Thoracic aorta (tissue), 2 donors: ENCODE measurements around the gene MAP3K9. TPM values are rescaled to one million over a fixed set of nuclear protein-coding genes. Genes with fewer than 3 reads are reported as not detected.

Experiments
- ATAC-seq: fragments of 150-250 bp; one replicate; pipeline ENCODE4 v1.8.0; 2017; ENCODE audit warnings: low read depth; ENCODE audit not compliant: insufficient number of reproducible peaks, low FRiP score
- DNase-seq: peaks from one replicate; pipeline ENCODE4 v3.0.0-alpha.2; 2020; ENCODE audit warnings: low spot score
- H3K27ac ChIP-seq, 2 donors: fragments of 200-600 bp; sonication (generic); 1 replicate in 1 of 2; 2 replicates in 1 of 2; pipeline ENCODE4 v1.5.1; 2016; ENCODE audit warnings: mild to moderate bottlenecking in 2 of 2, moderate library complexity in 2 of 2
- H3K27me3 ChIP-seq: fragments of 200-600 bp; sonication (generic); replicated peaks from 2 replicates; pipeline ENCODE4 v1.6.0; 2016; ENCODE audit warnings: mild to moderate bottlenecking; ENCODE audit not compliant: insufficient read depth
- H3K36me3 ChIP-seq: fragments of 200-600 bp; sonication (generic); one replicate; pipeline ENCODE4 v1.5.1; 2016
- H3K4me1 ChIP-seq, 2 donors: fragments of 200-600 bp; sonication (generic); 1 replicate in 1 of 2; 2 replicates in 1 of 2; pipeline versions ENCODE4 v1.5.1 to v1.6.0; 2016; ENCODE audit warnings: low read depth in 2 of 2, mild to moderate bottlenecking in 1 of 2; ENCODE audit not compliant: control insufficient read depth in 1 of 2
- H3K4me3 ChIP-seq: fragments of 200-600 bp; sonication (generic); 2 replicates; pipeline ENCODE4 v1.5.1; 2016; ENCODE audit warnings: mild to moderate bottlenecking
- H3K9me3 ChIP-seq: fragments of 200-600 bp; sonication (generic); 2 replicates; pipeline ENCODE4 v1.5.1; 2016
- CTCF ChIP-seq: fragments of 200-600 bp; sonication (generic); IDR thresholded peaks from one replicate; pipeline ENCODE4 v1.5.1; 2019; ENCODE audit warnings: antibody characterized with exemption
- total RNA-seq, 2 donors: library from RNA; depleted of rRNA; stranded (reverse); fragments of >200 nt; gene quantifications; one replicate each; pipeline versions ENCODE4 v1.1.0 to v1.2.3, GENCODE V29; 2016

The MAP3K9 gene
- total RNA-seq, 2 donors from 2014 or later: 0.63 to 1.1 TPM

GRCh38 chr14:70755655-70756054 lies 53.7 kb downstream of the MAP3K9 start:
- no peak overlapping the region for H3K27ac ChIP-seq
- no peak overlapping the region for H3K4me3 ChIP-seq
- ATAC-seq: no peak
- no peak for DNase-seq
- no peaks in the 10 kb centered on the region for H3K27me3 ChIP-seq
- no peaks in the 10 kb centered on the region for H3K36me3 ChIP-seq
- no peaks in the 10 kb centered on the region for H3K4me1 ChIP-seq
- no peak for TF ChIP-seq CTCF
- no peaks in the 10 kb centered on the region for H3K9me3 ChIP-seq

- Histone ChIP-seq H3K4me3 (no peak overlapping the region), H3K36me3 (no peaks in the 10 kb centered on the region), H3K27ac (no peak overlapping the region), H3K27me3 (no peaks in the 10 kb centered on the region), H3K4me1 (no peaks in the 10 kb centered on the region), H3K9me3 (no peaks in the 10 kb centered on the region)
- no peak for ATAC-seq
- no peak for DNase-seq
- TF ChIP-seq CTCF: no peak
These were observed 54.3 kb downstream of the MAP3K9 start for GRCh38 chr14:70754991-70755390.

GRCh38 chr14:70753518-70753953 lies 55.8 kb downstream of the MAP3K9 start:
- H3K9me3 ChIP-seq: no peaks in the 10 kb centered on the region
- no peak overlapping the region for H3K4me3 ChIP-seq
- DNase-seq (no peak), ATAC-seq (no peak)
- H3K27ac ChIP-seq: no peak overlapping the region
- H3K36me3 ChIP-seq: no peaks in the 10 kb centered on the region
- no peaks in the 10 kb centered on the region for H3K27me3 ChIP-seq
- TF ChIP-seq CTCF: no peak
- H3K4me1 ChIP-seq: peaks cover 0 to 2% of the 10 kb centered on the region in 2 donors

GRCh38 chr14:70748422-70748821 lies 60.9 kb downstream of the MAP3K9 start:
- Histone ChIP-seq H3K9me3 (no peaks in the 10 kb centered on the region), H3K4me3 (no peak overlapping the region), H3K4me1 (peaks cover 0 to 7% of the 10 kb centered on the region in 2 donors), H3K27ac (no peak overlapping the region), H3K27me3 (no peaks in the 10 kb centered on the region), H3K36me3 (no peaks in the 10 kb centered on the region)
- DNase-seq (no peak), ATAC-seq (no peak)
- no peak for TF ChIP-seq CTCF

GRCh38 chr14:70744641-70745040 lies 64.7 kb downstream of the MAP3K9 start:
- no peak for TF ChIP-seq CTCF
- DNase-seq (no peak), ATAC-seq (no peak)
- Histone ChIP-seq H3K4me3 (no peak overlapping the region), H3K36me3 (no peaks in the 10 kb centered on the region), H3K27me3 (no peaks in the 10 kb centered on the region), H3K9me3 (no peaks in the 10 kb centered on the region), H3K4me1 (peaks cover 0 to 7% of the 10 kb centered on the region in 2 donors), H3K27ac (no peak overlapping the region)
